ENCODE results near the gene NPR3. TPM values are rescaled to one million over a fixed set of nuclear protein-coding genes. Genes with fewer than 3 reads are reported as not detected.

Gene NPR3
- total RNA-seq, 4 donors from 2014 or later: 25.4 to 45.1 (median 31.5) TPM

GRCh38 chr5:32726086-32726557, 15.0 kb downstream of the NPR3 start:
- no peaks in the 10 kb centered on the region for H3K27me3 ChIP-seq
- WGBS, 2 donors: 68 to 82% methylated on average over 3 of the region's 3 CpGs
- intact Hi-C loops (cut with DNase I): no loop called here
- no peaks in the 10 kb centered on the region for H3K36me3 ChIP-seq
- no peak overlapping the region for H3K4me3 ChIP-seq (replicated peaks in 1 of 3)
- no peaks in the 10 kb centered on the region for H3K9me3 ChIP-seq
- no peaks in the 10 kb centered on the region for H3K4me1 ChIP-seq
- H3K27ac ChIP-seq: no peak overlapping the region
- TF ChIP-seq CTCF (IDR thresholded peaks at IDR 0.05): no peak
- DNase-seq: no peak

- Histone ChIP-seq H3K27me3 (no peaks in the 10 kb centered on the region), H3K4me3 (replicated peaks in 1 of 3) (no peak overlapping the region), H3K27ac (no peak overlapping the region), H3K36me3 (no peaks in the 10 kb centered on the region), H3K9me3 (no peaks in the 10 kb centered on the region), H3K4me1 (no peaks in the 10 kb centered on the region)
- no peak for DNase-seq
- no peak for TF ChIP-seq POLR2A (IDR thresholded peaks at IDR 0.05)
- no peak for TF ChIP-seq CTCF (IDR thresholded peaks at IDR 0.05)
- intact Hi-C loops (cut with DNase I): no loop called here
These were observed 18.5 kb downstream of the NPR3 start for GRCh38 chr5:32729651-32730050.

- Histone ChIP-seq H3K4me3 (replicated peaks in 1 of 3) (no peak overlapping the region), H3K4me1 (no peaks in the 10 kb centered on the region), H3K9me3 (no peaks in the 10 kb centered on the region), H3K36me3 (no peaks in the 10 kb centered on the region), H3K27me3 (no peaks in the 10 kb centered on the region), H3K27ac (no peak overlapping the region)
- DNase-seq: no peak
- no peak for TF ChIP-seq POLR2A (IDR thresholded peaks at IDR 0.05)
- TF ChIP-seq CTCF (IDR thresholded peaks at IDR 0.05): no peak
- WGBS, 2 donors: 78% methylated on average over 5 of the region's 5 CpGs
- intact Hi-C loops (cut with DNase I): no loop called here
These were observed 22.6 kb downstream of the NPR3 start for GRCh38 chr5:32733590-32734340.

- peaks cover 0 to 4% of the 10 kb centered on the region in 2 donors for H3K36me3 ChIP-seq
- no peak for DNase-seq
- H3K27me3 ChIP-seq: no peaks in the 10 kb centered on the region
- H3K9me3 ChIP-seq: no peaks in the 10 kb centered on the region
- intact Hi-C loops (cut with DNase I): no loop called here
- 84 to 86% methylated on average over 8 of the region's 8 CpGs for WGBS, 2 donors
- no peak overlapping the region for H3K4me3 ChIP-seq (replicated peaks in 1 of 3)
- no peaks in the 10 kb centered on the region for H3K4me1 ChIP-seq
- H3K27ac ChIP-seq: no peak overlapping the region
- no peak for TF ChIP-seq POLR2A (IDR thresholded peaks at IDR 0.05)
These were observed 23.8 kb downstream of the NPR3 start for GRCh38 chr5:32734827-32735378.

- TF ChIP-seq CTCF (IDR thresholded peaks at IDR 0.05): no peak
- TF ChIP-seq POLR2A (IDR thresholded peaks at IDR 0.05): no peak
- no peak overlapping the region for H3K27ac ChIP-seq
- DNase-seq: no peak
- H3K4me1 ChIP-seq: no peaks in the 10 kb centered on the region
- no peak overlapping the region for H3K4me3 ChIP-seq (replicated peaks in 1 of 3)
- H3K27me3 ChIP-seq: no peaks in the 10 kb centered on the region
- WGBS, 2 donors: 92 to 94% methylated on average over 5 of the region's 5 CpGs
- peaks cover 0 to 6% of the 10 kb centered on the region in 2 donors for H3K36me3 ChIP-seq
- intact Hi-C loops (cut with DNase I): no loop called here
- H3K9me3 ChIP-seq: no peaks in the 10 kb centered on the region
These were observed 24.4 kb downstream of the NPR3 start for GRCh38 chr5:32735512-32735911.

Data from thyroid gland (tissue), 4 donors.